Measurements from ENCODE around the gene HOXA3. TPM values are rescaled to one million over a fixed set of nuclear protein-coding genes. Genes with fewer than 3 reads are reported as not detected.
A peak's percentile ranks its signal among the peaks of the same experiment; 100 is the strongest.

The HOXA3 gene
- total RNA-seq, 1 donor from 2014 or later: 8.7 TPM

GRCh38 chr7:27194686-27195379 is 42.5 kb upstream of the HOXA3 start:
- Histone ChIP-seq H3K4me3 (no peak overlapping the region), H3K9me3 (no peaks in the 10 kb centered on the region), H3K36me3 (no peaks in the 10 kb centered on the region), H3K27me3 (peaks cover 96% of the 10 kb centered on the region), H3K27ac (no peak overlapping the region), H3K4me1 (peaks cover 12% of the 10 kb centered on the region)
- TF ChIP-seq, protein P1, sequence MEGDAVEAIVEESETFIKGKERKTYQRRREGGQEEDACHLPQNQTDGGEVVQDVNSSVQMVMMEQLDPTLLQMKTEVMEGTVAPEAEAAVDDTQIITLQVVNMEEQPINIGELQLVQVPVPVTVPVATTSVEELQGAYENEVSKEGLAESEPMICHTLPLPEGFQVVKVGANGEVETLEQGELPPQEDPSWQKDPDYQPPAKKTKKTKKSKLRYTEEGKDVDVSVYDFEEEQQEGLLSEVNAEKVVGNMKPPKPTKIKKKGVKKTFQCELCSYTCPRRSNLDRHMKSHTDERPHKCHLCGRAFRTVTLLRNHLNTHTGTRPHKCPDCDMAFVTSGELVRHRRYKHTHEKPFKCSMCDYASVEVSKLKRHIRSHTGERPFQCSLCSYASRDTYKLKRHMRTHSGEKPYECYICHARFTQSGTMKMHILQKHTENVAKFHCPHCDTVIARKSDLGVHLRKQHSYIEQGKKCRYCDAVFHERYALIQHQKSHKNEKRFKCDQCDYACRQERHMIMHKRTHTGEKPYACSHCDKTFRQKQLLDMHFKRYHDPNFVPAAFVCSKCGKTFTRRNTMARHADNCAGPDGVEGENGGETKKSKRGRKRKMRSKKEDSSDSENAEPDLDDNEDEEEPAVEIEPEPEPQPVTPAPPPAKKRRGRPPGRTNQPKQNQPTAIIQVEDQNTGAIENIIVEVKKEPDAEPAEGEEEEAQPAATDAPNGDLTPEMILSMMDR (IDR thresholded peaks at IDR 0.05): no peak
- DNase-seq (no peak), ATAC-seq (no peak)
- intact Hi-C loops (cut with DNase I): no loop called here

GRCh38 chr7:27194002-27194352 is 41.6 kb upstream of the HOXA3 start:
- H3K9me3 ChIP-seq: no peaks in the 10 kb centered on the region
- peaks cover 15% of the 10 kb centered on the region for H3K4me1 ChIP-seq
- intact Hi-C loops (cut with DNase I): no loop called here
- peaks cover 100% of the 10 kb centered on the region for H3K27me3 ChIP-seq
- DNase-seq (no peak), ATAC-seq (no peak)
- no peaks in the 10 kb centered on the region for H3K36me3 ChIP-seq
- TF ChIP-seq, protein P1 (IDR thresholded peaks at IDR 0.05): no peak
- H3K27ac ChIP-seq: no peak overlapping the region
- no peak overlapping the region for H3K4me3 ChIP-seq

DNA sequence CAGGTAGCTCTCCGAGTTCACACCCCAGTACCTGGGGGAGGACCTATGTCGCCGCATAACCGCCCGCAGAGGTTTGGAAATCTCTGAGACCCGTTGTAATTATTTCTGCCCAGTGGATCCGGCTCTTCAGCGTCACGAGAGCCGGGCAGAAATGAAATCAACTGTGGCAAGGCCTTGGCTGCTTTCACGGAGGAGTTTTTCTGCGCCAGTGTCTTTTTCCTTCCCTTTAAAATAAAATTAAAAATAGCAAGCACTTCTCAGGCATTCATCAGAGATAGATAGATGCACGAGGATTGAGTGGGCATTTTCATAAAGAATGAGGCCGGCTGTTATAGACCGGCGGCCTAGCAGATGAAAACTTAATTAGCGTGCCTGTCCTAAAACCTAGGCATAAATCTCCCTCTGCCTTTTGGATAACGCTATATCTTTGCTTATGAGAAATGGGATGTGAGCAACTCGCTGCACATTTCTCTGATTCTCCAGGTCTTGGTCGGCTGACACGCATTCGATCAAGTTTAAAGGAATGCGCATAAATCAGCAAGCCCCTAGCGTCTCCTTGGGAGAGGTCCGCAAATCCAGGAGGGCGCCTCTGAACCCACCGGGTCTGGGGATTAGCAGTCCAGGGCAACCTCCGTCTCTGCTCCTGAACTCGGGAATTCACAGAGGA is 41.1 kb upstream of the HOXA3 start:
- DNase-seq (peak; percentile 22), ATAC-seq (no peak)
- TF ChIP-seq, protein P1 (IDR thresholded peaks at IDR 0.05): no peak
- Histone ChIP-seq H3K27me3 (peaks cover 100% of the 10 kb centered on the region), H3K4me1 (peaks cover 20% of the 10 kb centered on the region), H3K4me3 (peak overlapping the region; percentile 29), H3K27ac (no peak overlapping the region), H3K9me3 (no peaks in the 10 kb centered on the region), H3K36me3 (no peaks in the 10 kb centered on the region)
- intact Hi-C loops (cut with DNase I): no loop called here

DNA sequence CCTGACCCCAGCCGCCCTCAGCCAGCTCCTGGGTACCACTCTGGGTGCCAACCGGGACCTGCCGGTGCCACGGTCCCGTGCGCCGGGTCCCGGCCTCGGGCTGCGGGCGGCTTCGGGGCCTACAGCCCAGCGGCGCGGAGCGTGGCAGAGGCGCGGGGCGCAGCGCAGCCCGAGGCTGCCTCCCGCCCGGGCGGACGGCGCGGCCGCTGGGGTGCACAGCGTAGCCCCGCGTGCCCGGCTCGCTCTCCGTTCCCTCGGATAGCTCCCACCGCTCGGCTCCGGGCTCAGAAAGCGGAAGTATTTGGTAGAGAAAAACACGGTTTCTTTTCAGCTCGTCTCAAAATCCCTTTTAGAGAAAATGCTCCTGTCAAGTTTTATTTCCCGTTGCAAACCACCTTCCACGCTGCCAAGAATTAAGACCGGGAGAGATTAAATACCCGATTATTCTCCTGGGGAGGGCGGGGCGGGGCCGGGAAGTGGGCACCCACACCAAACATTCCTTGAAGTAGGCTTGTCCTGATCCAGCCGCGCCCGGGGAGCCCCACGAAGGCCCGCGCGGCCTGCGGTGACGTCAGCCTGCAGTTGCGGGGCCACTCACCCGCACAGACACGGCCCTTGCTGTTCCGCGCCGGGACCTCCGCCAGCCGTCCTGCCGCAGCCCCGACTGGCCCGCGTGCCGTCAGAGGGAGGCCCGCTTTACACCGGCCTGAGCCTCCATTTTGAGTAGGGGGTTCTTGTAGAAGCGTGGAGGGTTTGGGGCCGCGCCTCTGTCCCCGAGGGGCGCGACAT is 40.4 kb upstream of the HOXA3 start:
- Histone ChIP-seq H3K4me1 (peaks cover 28% of the 10 kb centered on the region), H3K27me3 (peaks cover 100% of the 10 kb centered on the region), H3K36me3 (no peaks in the 10 kb centered on the region), H3K9me3 (no peaks in the 10 kb centered on the region), H3K27ac (no peak overlapping the region), H3K4me3 (peak overlapping the region; percentile 29)
- intact Hi-C loops (cut with DNase I): no loop called here
- TF ChIP-seq, protein P1 (IDR thresholded peaks at IDR 0.05): no peak
- peak; percentile 60 for ATAC-seq
- peak; percentile 69 for DNase-seq

GRCh38 chr7:27191833-27192545 is 39.6 kb upstream of the HOXA3 start:
- H3K27me3 ChIP-seq: peaks cover 100% of the 10 kb centered on the region
- H3K27ac ChIP-seq: no peak overlapping the region
- no peaks in the 10 kb centered on the region for H3K9me3 ChIP-seq
- peak; percentile 61 for DNase-seq
- intact Hi-C loops (cut with DNase I): no loop called here
- no peak for ATAC-seq
- H3K4me3 ChIP-seq: no peak overlapping the region
- H3K4me1 ChIP-seq: peaks cover 32% of the 10 kb centered on the region
- TF ChIP-seq, protein P1 (IDR thresholded peaks at IDR 0.05): no peak
- no peaks in the 10 kb centered on the region for H3K36me3 ChIP-seq

Measured in upper lobe of right lung (tissue), 1 donor.